ENCODE measurements around the gene ERF. TPM values are rescaled to one million over a fixed set of nuclear protein-coding genes. Genes with fewer than 3 reads are reported as not detected.

ERF gene
- polyA plus RNA-seq, 1 of the 3 experiments (the other 2 are of a cell fraction) = 89.6 TPM

DNA sequence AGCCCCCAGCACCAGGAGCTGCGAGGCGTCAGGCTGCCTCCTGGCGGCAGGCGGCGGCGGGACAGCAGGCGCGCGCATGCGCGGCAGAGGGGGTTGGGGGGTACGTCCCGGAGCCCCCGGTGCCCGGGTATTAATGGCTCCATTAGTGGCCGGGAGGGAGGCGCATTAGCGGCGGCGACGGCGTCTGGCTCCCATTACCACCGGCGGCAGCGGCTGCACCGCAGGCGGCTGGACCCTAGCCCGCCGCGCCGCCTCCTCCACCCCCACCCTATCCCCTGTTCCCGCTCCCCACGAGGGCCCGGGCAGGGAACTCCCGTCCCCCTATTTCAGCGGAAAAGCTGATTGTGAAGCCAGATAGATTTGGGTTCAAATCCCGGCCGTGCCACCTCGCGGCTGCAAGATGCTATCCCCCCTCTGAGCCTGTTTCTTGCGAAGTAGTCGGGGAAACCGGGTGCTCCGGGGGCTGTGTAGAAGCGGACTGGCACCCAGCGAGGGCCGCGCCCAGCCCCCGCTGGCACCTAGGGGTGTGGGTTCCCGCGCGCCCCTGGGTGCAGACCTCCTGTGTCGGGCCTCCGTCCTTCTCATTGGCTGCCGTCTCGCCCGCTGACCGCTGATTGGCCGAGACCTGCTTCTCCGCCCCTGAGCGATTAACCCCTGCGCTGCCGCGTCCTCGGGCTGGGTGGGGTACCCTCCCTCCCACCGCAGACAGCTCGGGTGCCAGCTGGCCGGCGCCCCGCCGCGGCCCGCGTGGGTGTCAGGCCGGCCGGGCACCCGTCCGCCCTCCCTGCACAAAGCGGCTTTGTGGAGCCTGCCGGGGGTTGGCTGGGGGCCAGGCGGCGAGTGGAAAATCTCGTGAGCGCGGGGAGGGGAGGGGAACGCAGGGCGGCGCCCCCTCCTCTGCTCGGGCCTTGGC is 25.2 kb upstream of the ERF start (continued):
- TF ChIP-seq, protein P1, sequence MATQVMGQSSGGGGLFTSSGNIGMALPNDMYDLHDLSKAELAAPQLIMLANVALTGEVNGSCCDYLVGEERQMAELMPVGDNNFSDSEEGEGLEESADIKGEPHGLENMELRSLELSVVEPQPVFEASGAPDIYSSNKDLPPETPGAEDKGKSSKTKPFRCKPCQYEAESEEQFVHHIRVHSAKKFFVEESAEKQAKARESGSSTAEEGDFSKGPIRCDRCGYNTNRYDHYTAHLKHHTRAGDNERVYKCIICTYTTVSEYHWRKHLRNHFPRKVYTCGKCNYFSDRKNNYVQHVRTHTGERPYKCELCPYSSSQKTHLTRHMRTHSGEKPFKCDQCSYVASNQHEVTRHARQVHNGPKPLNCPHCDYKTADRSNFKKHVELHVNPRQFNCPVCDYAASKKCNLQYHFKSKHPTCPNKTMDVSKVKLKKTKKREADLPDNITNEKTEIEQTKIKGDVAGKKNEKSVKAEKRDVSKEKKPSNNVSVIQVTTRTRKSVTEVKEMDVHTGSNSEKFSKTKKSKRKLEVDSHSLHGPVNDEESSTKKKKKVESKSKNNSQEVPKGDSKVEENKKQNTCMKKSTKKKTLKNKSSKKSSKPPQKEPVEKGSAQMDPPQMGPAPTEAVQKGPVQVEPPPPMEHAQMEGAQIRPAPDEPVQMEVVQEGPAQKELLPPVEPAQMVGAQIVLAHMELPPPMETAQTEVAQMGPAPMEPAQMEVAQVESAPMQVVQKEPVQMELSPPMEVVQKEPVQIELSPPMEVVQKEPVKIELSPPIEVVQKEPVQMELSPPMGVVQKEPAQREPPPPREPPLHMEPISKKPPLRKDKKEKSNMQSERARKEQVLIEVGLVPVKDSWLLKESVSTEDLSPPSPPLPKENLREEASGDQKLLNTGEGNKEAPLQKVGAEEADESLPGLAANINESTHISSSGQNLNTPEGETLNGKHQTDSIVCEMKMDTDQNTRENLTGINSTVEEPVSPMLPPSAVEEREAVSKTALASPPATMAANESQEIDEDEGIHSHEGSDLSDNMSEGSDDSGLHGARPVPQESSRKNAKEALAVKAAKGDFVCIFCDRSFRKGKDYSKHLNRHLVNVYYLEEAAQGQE (IDR thresholded peaks at IDR 0.05; ENCODE audit: low read depth, low read length) = no peak
- TF ChIP-seq RCOR1 (IDR thresholded peaks at IDR 0.05; ENCODE audit: low read length) = peak; percentile 42; the same call in 1 of the 2 replicates
- no peak for TF ChIP-seq FOXJ3 (CRISPR knock-in tag; IDR thresholded peaks at IDR 0.05)
- peak; percentile 37 for TF ChIP-seq CHD2 (IDR thresholded peaks at IDR 0.05; ENCODE audit: low read length, partially characterized antibody)
- no peak for TF ChIP-seq RXRA (IDR thresholded peaks at IDR 0.05; ENCODE audit: borderline replicate concordance, low read depth)
- TF ChIP-seq GATA2 (CRISPR knock-in tag; IDR thresholded peaks at IDR 0.05) = 0 out of 2 replicates have a peak, but pooled peaks have one; percentile 31
- no peak for TF ChIP-seq JUND (IDR thresholded peaks at IDR 0.05)
- TF ChIP-seq MXI1 (IDR thresholded peaks at IDR 0.05; ENCODE audit: low read depth, low read length) = peak; percentile 27
- peak; percentile 45; the same call in 1 of the 2 replicates for TF ChIP-seq TAF1 (IDR thresholded peaks at IDR 0.05; ENCODE audit: borderline replicate concordance, low read depth, low read length)
- peak; percentile 88 for TF ChIP-seq NRF1 (IDR thresholded peaks at IDR 0.05; ENCODE audit: low read depth, low read length)
- no peak for TF ChIP-seq EZH2phosphoT487 (IDR thresholded peaks at IDR 0.05; ENCODE audit: borderline replicate concordance, low read depth)
- TF ChIP-seq IRF3 (IDR thresholded peaks at IDR 0.05; ENCODE audit: low read depth, low read length) = peak; percentile 49
- peak; percentile 89 for TF ChIP-seq CTCF (IDR thresholded peaks at IDR 0.05)
- no peak for TF ChIP-seq ELF1 (IDR thresholded peaks at IDR 0.05)
- TF ChIP-seq, protein P2, sequence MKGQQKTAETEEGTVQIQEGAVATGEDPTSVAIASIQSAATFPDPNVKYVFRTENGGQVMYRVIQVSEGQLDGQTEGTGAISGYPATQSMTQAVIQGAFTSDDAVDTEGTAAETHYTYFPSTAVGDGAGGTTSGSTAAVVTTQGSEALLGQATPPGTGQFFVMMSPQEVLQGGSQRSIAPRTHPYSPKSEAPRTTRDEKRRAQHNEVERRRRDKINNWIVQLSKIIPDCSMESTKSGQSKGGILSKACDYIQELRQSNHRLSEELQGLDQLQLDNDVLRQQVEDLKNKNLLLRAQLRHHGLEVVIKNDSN (IDR thresholded peaks at IDR 0.05; ENCODE audit: borderline replicate concordance, low read depth) = no peak
- TF ChIP-seq MAX (IDR thresholded peaks at IDR 0.05; ENCODE audit: low read depth) = peak; percentile 16; the same call in 1 of the 2 replicates
- TF ChIP-seq FOXM1 (IDR thresholded peaks at IDR 0.05; ENCODE audit: low read depth) = no peak
- no peak for TF ChIP-seq TEAD4 (IDR thresholded peaks at IDR 0.05; ENCODE audit: borderline replicate concordance, insufficient read depth)
- no peak; a peak in 2 of 4 replicates for TF ChIP-seq EP300 (IDR thresholded peaks at IDR 0.05; ENCODE audit: borderline replicate concordance in 1 of 2, low read depth in 1 of 2, low read length in 1 of 2)
- peak; percentile 23; the same call in 1 of the 2 replicates for TF ChIP-seq PBX3 (IDR thresholded peaks at IDR 0.05)
- TF ChIP-seq GABPA (IDR thresholded peaks at IDR 0.05; ENCODE audit: low read depth) = no peak
- no peak for TF ChIP-seq FOSL2 (IDR thresholded peaks at IDR 0.05; ENCODE audit: borderline replicate concordance, low read depth)

Measured in SK-N-SH (cell line).